Eye (tissue), 1 donor: ENCODE results near the gene PJA1.

Experiments used
- DNase-seq: peaks from one replicate; pipeline ENCODE4 v3.0.0-alpha.2; 2015

Gene PJA1

DNA sequence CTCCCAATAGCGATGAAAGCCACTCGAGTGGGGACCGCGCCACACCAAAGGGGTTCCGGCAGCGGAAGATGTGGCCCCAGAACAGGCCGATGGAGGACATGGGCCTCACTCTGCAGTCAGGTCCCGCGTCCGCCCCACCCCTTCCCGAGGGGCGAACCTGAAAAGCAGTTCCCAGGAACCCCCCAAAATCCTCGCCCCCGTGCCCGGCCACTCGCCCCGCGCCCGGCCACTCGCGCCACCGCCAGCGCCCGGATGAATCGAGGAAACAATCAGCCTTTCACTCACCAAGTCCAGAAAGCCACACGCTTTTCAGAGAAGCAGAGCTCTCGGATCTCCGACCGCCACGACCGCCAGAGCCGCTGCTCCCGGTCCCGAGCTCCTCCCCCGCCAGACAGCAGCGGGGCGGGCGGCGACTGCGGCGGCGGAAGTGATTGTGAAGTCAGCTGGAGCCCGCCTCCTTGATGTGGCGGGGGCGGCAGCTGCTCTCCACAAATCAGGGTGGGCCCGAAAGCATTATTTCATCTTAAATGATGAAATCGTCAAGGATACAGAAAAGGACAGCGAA, at the start of gene PJA1:
PJA1 (minus strand) TSS at position 367 of the 565 bp plus-strand sequence. CDS start 2,380 bp downstream, outside the sequence.
- peak; percentile 80 for DNase-seq

DNA sequence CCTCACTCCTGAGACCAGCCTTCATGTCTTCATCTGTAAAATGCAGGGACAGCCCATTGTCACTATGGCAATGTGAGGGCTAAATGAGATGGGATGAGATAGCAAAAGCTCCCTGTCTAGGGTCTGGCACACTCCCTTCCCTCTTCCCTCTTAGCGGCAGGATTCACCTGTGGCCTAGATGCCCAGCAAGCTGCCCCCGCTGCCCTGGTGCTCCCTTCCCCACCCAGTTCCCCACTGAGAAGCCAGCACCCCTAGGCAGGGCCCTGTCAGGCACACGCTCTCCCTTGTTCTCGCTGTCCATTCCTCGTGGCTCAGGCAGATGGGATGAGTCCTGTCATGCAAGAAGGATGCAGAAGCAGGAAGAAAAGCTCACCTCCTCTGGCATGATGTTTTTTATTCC, 49.2 kb upstream of the PJA1 start:
- no peak for DNase-seq

DNA sequence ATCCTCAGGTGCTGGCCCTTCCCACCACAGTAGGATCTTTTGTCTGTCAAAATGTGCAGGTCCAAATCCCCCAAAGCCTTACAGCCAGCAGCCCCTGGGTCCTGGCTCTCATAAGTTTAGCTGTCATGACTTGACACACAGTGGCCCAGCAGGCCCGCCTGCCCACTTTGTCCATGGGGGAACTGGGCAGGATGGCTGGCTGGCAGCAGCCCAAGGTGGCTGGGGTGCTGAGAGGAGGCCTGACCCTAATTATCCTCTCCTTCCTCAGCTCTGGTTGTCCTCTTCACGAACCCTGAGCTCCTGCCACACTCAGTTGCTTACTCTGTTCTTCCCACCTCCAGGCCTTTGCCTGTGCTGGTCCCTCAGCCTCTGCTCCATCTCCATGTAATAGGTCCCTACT, 46.4 kb upstream of the PJA1 start:
- no peak for DNase-seq

GRCh38 chrX:69210581-69210980, 45.3 kb upstream of the PJA1 start:
- no peak for DNase-seq

DNA sequence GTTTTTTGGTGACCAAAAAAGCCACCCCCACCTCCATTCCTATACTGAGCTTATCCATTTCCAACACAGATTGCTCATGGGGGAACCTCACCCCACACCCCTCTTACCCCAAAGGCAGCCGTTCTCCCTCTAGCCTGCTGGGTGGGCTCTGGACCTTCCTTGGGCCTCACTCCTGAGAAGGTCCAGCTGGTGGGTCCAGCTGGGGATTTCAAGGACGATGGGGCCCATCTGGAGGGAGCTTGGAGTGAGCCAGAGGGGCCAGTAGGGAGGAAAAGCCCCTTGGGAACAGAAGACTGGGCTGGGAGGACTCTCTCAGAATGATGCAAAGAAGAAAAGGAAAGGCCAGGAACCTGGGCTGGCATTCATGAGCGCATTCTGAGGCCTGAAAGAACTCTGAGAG, 42.0 kb upstream of the PJA1 start:
- DNase-seq: no peak

GRCh38 chrX:69203638-69204037, 38.4 kb upstream of the PJA1 start:
- DNase-seq: no peak

- no peak for DNase-seq
Measured at GRCh38 chrX:69197690-69198089, 32.4 kb upstream of the PJA1 start.

- no peak for DNase-seq
Measured at GRCh38 chrX:69196666-69197065, 31.4 kb upstream of the PJA1 start.

GRCh38 chrX:69195810-69196209, 30.6 kb upstream of the PJA1 start:
- no peak for DNase-seq

- no peak for DNase-seq
Measured at GRCh38 chrX:69195192-69195591, 29.9 kb upstream of the PJA1 start.

DNA sequence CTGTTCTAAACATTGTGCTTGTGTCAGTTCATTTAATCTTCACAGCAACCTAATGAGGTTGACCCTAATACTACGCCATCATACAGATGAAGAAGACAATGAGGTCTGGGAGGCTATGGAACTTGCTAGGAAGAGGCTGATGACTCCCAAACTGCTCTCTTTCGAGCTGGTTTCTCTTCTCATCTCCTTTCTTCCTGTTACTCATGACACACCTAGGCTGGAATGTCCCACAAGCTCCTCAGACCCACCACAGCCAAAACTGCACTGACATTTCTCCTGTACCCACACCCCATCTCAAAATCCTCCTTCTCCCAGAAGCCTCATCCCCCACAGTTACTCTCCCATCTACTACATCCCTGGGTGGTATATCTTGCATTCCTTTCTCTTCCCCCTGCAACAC, 27.4 kb upstream of the PJA1 start:
- peak; percentile 26 for DNase-seq

DNA sequence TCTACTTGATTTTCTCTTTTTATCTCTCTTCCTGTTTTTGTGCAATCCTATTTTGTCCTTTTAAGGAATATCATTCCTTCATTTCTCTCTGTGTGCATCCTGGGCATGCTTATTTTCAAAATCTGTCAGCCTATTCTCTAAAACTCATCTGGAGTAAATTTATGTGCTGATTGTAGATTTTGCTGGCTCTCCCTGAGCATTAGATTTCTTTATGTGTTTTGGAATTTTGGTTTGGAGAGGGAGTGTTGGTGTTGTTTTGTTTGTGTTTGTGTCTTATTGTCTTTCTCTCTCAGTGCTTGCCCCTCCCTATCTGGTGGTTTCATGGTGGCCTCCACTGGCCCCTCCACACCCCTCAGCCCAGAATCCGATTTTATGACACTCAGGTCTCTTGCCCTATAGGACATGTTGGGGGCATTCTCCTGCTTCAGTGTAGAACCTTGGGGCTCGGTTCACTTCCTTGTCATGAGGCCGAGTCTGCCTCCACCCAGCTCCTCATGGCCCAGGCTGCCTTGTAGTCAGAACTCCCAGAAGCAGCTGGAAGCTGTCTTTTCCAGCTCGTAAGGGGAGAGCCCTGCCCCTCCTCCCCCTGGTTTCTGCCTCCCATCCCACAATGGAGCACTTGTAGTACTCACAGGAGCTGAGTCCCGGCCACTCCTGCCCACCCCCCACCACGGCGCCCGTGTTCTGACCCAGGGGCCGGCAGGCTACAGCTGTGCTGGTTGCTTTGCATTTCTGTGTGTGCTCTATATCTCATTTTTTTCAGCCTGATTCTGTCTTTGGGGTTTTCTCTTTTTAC, 24.5 kb upstream of the PJA1 start:
- DNase-seq: peak; percentile 57

GRCh38 chrX:69186651-69187050, 21.4 kb upstream of the PJA1 start:
- DNase-seq: no peak

GRCh38 chrX:69185886-69186285, 20.6 kb upstream of the PJA1 start:
- no peak for DNase-seq

- no peak for DNase-seq
Measured at GRCh38 chrX:69185141-69185540, 19.9 kb upstream of the PJA1 start.

GRCh38 chrX:69182818-69183380, 17.6 kb upstream of the PJA1 start:
- no peak for DNase-seq

DNA sequence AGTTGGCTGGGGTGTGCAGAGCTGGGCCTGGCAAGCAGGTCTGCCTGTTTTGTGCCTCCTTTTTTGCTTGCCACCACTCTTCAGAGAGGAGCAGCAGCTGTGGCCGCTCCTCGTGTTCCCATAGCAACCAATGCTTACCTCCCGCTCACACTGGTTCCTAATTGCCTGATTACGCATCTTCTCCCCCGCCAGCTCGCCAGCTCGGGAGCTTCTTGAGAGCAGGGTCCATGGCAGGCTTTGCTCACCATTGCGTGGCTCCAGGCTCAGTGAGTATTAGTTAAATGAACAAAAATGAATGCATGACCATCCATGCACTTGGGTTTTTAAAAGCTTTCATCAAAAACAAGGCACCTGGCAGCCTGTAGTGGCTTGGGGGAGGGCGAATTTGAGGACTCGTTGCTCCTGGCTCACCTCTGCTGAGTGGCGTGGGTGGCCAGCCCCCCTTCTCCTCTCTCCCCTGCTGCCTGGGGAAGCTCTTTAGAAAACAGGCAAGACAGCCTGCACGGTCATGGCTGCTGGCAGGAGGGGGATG, 14.2 kb upstream of the PJA1 start:
- DNase-seq: peak; percentile 90

GRCh38 chrX:69178592-69178991, 13.3 kb upstream of the PJA1 start:
- no peak for DNase-seq

- DNase-seq: no peak
Measured at GRCh38 chrX:69177511-69178162, 12.4 kb upstream of the PJA1 start.

DNA sequence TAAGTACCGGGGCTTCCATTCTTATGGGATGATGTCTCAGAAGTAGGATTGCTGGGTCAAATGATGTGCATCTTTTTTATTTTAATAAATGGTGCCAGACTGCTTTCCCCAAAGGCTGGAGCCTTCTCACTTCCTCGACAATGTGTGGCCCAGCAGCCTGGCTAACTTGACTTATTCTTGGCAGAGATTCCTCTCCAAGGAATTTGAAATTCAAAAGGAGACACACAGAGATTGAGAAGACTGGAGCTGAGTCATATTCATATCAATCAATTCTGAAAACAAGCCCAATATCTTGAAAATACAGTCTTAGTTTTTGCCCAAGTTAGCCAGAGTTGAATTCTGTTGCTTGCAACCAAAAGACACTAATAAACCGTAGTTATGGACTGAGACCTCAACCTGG, 10.8 kb upstream of the PJA1 start:
- no peak for DNase-seq

DNA sequence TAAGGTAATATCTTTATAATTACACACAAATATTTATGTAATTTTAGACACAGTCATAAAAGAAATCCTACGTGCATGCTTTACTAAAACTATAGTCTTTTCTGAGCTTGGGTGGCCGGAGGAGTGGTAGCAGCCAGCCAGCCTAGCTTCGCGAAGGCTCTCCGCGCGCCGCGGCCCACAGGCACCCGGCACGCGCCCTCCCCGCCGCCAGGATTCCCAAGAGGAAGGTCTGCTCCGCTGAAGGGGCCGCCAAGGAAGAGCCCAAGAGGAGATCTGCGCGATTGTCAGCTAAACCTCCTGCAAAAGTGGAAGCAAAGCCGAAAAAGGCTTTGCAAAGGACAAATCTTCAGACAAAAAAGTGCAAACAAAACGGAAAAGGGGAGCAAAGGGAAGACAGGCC, 8.7 kb upstream of the PJA1 start:
- DNase-seq: peak; percentile 29

- no peak for DNase-seq
Measured at GRCh38 chrX:69172937-69173336, 7.7 kb upstream of the PJA1 start.

DNA sequence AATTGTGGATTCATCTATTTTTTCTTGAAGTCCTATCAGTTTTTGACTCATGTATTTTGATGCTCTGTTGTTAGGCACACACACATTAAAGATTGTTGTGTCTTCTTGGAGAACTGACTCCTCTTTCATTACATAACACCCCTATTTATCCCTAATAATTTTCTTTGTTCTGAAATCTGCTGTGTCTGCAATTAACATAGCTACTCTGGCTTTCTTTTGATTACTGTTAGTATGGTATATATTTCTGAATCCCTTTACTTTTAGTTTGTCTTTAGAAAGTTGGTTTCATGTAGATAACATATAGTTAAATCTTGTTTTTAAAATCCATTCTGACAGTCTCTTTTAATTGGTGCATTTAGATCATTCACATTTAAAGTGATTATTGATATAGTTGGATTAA, 5.1 kb upstream of the PJA1 start:
- DNase-seq: no peak
